Measurements from ENCODE around the gene ATP6V1E1. TPM values are rescaled to one million over a fixed set of nuclear protein-coding genes. Genes with fewer than 3 reads are reported as not detected.

ATP6V1E1 gene
- total and polyA plus RNA-seq, 9 of the 15 experiments (the other 6 are each of a cell fraction or from before 2014, with no cell fraction given) = 122 to 249 (median 179) TPM

DNA sequence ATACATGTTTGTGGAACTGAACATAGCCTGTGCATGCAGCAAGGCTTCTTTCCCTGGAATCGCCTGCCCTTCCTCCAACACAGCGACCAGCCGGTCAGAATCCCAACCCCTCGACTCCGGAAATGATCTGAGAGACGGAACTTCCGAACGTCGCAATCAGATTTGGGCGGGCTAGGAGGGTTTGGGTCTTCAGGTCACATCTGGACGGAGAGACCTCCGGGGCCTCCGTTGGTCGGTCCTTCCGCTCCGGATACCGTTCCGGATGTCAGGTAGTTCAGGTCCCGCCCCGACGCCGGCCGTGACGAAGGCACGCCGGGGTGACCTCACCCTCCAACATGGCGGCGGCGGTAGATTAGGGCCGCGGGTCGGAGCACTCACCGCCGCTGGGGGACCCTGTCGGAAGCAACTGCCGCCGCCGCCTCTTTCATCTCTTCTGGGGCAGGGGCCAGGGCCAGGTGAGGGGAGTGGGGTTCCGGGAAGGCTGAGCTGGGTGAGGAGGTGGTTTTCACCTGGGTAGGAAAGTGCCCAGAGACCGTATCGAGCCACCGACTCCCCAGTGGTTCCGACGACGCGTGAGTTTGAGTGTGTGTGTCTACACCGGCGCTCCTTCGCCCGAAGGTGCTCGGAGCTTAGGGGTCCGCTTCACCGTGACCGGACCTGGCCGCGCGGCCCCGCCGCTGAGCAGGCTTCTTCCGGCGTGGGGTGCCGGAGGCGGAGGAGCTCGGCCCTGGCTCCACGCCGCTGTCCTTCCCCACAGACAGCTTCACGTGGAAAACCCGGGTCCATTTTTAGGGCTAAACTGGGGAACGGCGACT is 10.1 kb upstream of the ATP6V1E1 start, which contains the start of gene BCL2L13 (continued):
- TF ChIP-seq, protein P1, sequence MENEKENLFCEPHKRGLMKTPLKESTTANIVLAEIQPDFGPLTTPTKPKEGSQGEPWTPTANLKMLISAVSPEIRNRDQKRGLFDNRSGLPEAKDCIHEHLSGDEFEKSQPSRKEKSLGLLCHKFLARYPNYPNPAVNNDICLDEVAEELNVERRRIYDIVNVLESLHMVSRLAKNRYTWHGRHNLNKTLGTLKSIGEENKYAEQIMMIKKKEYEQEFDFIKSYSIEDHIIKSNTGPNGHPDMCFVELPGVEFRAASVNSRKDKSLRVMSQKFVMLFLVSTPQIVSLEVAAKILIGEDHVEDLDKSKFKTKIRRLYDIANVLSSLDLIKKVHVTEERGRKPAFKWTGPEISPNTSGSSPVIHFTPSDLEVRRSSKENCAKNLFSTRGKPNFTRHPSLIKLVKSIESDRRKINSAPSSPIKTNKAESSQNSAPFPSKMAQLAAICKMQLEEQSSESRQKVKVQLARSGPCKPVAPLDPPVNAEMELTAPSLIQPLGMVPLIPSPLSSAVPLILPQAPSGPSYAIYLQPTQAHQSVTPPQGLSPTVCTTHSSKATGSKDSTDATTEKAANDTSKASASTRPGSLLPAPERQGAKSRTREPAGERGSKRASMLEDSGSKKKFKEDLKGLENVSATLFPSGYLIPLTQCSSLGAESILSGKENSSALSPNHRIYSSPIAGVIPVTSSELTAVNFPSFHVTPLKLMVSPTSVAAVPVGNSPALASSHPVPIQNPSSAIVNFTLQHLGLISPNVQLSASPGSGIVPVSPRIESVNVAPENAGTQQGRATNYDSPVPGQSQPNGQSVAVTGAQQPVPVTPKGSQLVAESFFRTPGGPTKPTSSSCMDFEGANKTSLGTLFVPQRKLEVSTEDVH (IDR thresholded peaks at IDR 0.05; ENCODE audit: low read depth, partially characterized antibody) = peak; percentile 78
- no peak for TF ChIP-seq ESRRB (CRISPR knock-in tag; IDR thresholded peaks at IDR 0.05; ENCODE audit: borderline replicate concordance)
- TF ChIP-seq POLR2G (IDR thresholded peaks at IDR 0.05; ENCODE audit: low read depth, low read length) = peak; percentile 100
- no peak; the same call in 1 of the 2 replicates for TF ChIP-seq LEF1 (IDR thresholded peaks at IDR 0.05)
- TF ChIP-seq FOSL1 (tag; conservative IDR thresholded peaks at IDR 0.05) = peak; percentile 88
- TF ChIP-seq, protein P2, sequence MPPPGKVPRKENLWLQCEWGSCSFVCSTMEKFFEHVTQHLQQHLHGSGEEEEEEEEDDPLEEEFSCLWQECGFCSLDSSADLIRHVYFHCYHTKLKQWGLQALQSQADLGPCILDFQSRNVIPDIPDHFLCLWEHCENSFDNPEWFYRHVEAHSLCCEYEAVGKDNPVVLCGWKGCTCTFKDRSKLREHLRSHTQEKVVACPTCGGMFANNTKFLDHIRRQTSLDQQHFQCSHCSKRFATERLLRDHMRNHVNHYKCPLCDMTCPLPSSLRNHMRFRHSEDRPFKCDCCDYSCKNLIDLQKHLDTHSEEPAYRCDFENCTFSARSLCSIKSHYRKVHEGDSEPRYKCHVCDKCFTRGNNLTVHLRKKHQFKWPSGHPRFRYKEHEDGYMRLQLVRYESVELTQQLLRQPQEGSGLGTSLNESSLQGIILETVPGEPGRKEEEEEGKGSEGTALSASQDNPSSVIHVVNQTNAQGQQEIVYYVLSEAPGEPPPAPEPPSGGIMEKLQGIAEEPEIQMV (tag; conservative IDR thresholded peaks at IDR 0.05; ENCODE audit: low read depth) = no peak
- TF ChIP-seq ETV5 (CRISPR knock-in tag; IDR thresholded peaks at IDR 0.05; ENCODE audit: low read depth) = peak; percentile 99
- no peak for TF ChIP-seq CBX5 (IDR thresholded peaks at IDR 0.05; ENCODE audit: borderline replicate concordance, low read depth)
- TF ChIP-seq ZNF695 (CRISPR knock-in tag; IDR thresholded peaks at IDR 0.05) = no peak
- TF ChIP-seq HSF4 (CRISPR knock-in tag; IDR thresholded peaks at IDR 0.05; ENCODE audit: borderline replicate concordance) = no peak
- no peak for TF ChIP-seq NUFIP1 (IDR thresholded peaks at IDR 0.05; ENCODE audit: partially characterized antibody)
- TF ChIP-seq SLC30A9 (CRISPR knock-in tag; IDR thresholded peaks at IDR 0.05) = no peak
- no peak for TF ChIP-seq RFX1 (IDR thresholded peaks at IDR 0.05)
- TF ChIP-seq, protein P3, sequence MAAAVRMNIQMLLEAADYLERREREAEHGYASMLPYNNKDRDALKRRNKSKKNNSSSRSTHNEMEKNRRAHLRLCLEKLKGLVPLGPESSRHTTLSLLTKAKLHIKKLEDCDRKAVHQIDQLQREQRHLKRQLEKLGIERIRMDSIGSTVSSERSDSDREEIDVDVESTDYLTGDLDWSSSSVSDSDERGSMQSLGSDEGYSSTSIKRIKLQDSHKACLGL (CRISPR knock-in tag; IDR thresholded peaks at IDR 0.05; ENCODE audit: borderline replicate concordance, poor library complexity, severe bottlenecking) = no peak
- no peak for TF ChIP-seq SPI1 (IDR thresholded peaks at IDR 0.05; ENCODE audit: borderline replicate concordance, low read depth, low read length)
- TF ChIP-seq ZNF224 (CRISPR knock-in tag; IDR thresholded peaks at IDR 0.05) = peak; percentile 74; the same call in 1 of the 2 replicates
- TF ChIP-seq KDM2B (CRISPR knock-in tag; IDR thresholded peaks at IDR 0.05) = 0 out of 2 replicates have a peak, but pooled peaks have one; percentile 1
- TF ChIP-seq, protein P4, sequence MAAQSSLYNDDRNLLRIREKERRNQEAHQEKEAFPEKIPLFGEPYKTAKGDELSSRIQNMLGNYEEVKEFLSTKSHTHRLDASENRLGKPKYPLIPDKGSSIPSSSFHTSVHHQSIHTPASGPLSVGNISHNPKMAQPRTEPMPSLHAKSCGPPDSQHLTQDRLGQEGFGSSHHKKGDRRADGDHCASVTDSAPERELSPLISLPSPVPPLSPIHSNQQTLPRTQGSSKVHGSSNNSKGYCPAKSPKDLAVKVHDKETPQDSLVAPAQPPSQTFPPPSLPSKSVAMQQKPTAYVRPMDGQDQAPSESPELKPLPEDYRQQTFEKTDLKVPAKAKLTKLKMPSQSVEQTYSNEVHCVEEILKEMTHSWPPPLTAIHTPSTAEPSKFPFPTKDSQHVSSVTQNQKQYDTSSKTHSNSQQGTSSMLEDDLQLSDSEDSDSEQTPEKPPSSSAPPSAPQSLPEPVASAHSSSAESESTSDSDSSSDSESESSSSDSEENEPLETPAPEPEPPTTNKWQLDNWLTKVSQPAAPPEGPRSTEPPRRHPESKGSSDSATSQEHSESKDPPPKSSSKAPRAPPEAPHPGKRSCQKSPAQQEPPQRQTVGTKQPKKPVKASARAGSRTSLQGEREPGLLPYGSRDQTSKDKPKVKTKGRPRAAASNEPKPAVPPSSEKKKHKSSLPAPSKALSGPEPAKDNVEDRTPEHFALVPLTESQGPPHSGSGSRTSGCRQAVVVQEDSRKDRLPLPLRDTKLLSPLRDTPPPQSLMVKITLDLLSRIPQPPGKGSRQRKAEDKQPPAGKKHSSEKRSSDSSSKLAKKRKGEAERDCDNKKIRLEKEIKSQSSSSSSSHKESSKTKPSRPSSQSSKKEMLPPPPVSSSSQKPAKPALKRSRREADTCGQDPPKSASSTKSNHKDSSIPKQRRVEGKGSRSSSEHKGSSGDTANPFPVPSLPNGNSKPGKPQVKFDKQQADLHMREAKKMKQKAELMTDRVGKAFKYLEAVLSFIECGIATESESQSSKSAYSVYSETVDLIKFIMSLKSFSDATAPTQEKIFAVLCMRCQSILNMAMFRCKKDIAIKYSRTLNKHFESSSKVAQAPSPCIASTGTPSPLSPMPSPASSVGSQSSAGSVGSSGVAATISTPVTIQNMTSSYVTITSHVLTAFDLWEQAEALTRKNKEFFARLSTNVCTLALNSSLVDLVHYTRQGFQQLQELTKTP (IDR thresholded peaks at IDR 0.05; ENCODE audit: low read depth in 1 of 2, partially characterized antibody in 2 of 2) = peak; percentile 66 to 78
- no peak for TF ChIP-seq HNRNPH1 (optimal IDR thresholded peaks at IDR 0.05; ENCODE audit: low read depth, low read length)
